GM19438 (cell line): ENCODE measurements around the gene TNFRSF14.
A peak's percentile ranks its signal among the peaks of the same experiment; 100 is the strongest.

Experiments
- ATAC-seq: cut with Tn5 transposase; IDR thresholded peaks from one replicate; pipeline ENCODE4 v1.9.1; 2021; ENCODE audit warnings: low read depth; ENCODE audit not compliant: unreplicated experiment

The TNFRSF14 gene

GRCh38 chr1:2523191-2523890 lies 32.8 kb upstream of the TNFRSF14 start:
- no peak for ATAC-seq

GRCh38 chr1:2523891-2524609 lies 32.1 kb upstream of the TNFRSF14 start:
- no peak for ATAC-seq

GRCh38 chr1:2525572-2525919 lies 30.6 kb upstream of the TNFRSF14 start:
- no peak for ATAC-seq

GRCh38 chr1:2525920-2526823 lies 30.0 kb upstream of the TNFRSF14 start, which contains the start of gene PANK4:
PANK4 (minus strand) TSS chr1:2526596; CDS start chr1:2526587, 9 bp downstream.
- peak; percentile 80 for ATAC-seq

- ATAC-seq, result peak; percentile 15
Measured at GRCh38 chr1:2526824-2527555, 29.2 kb upstream of the TNFRSF14 start.

- ATAC-seq, result no peak
Measured at GRCh38 chr1:2527556-2527860, 28.7 kb upstream of the TNFRSF14 start.

GRCh38 chr1:2528016-2528415 lies 28.2 kb upstream of the TNFRSF14 start:
- no peak for ATAC-seq

- no peak for ATAC-seq
Measured at GRCh38 chr1:2528611-2528965, 27.6 kb upstream of the TNFRSF14 start.

- ATAC-seq, result no peak
Measured at GRCh38 chr1:2528966-2529783, 27.0 kb upstream of the TNFRSF14 start.

GRCh38 chr1:2529784-2530512 lies 26.2 kb upstream of the TNFRSF14 start, which contains the start of gene HES5:
HES5 (minus strand) TSS chr1:2530263; CDS start chr1:2530164, 99 bp downstream.
- no peak for ATAC-seq

- no peak for ATAC-seq
Measured at GRCh38 chr1:2530513-2531361, 25.4 kb upstream of the TNFRSF14 start.

- ATAC-seq, result no peak
Measured at GRCh38 chr1:2532485-2533160, 23.5 kb upstream of the TNFRSF14 start.

- no peak for ATAC-seq
Measured at GRCh38 chr1:2533365-2533764, 22.8 kb upstream of the TNFRSF14 start.

- ATAC-seq, result no peak
Measured at GRCh38 chr1:2534315-2534686, 21.9 kb upstream of the TNFRSF14 start.

GRCh38 chr1:2534687-2535441 lies 21.3 kb upstream of the TNFRSF14 start:
- ATAC-seq, result no peak

- ATAC-seq, result no peak
Measured at GRCh38 chr1:2535455-2535854, 20.7 kb upstream of the TNFRSF14 start.

- ATAC-seq, result no peak
Measured at GRCh38 chr1:2535981-2536380, 20.2 kb upstream of the TNFRSF14 start.
